ENCODE data around the gene IREB2.

The IREB2 gene

GRCh38 chr15:78406016-78406585 is 31.9 kb upstream of the IREB2 start:
- TF ChIP-seq CTCF (conservative IDR thresholded peaks at IDR 0.05; ENCODE audit: low read length): no peak
- H3K4me3 ChIP-seq (ENCODE audit: low read length): no peak overlapping the region
- no peak for DNase-seq (ENCODE audit: low read depth)

GRCh38 chr15:78407608-78408354 is 30.2 kb upstream of the IREB2 start:
- H3K4me3 ChIP-seq (ENCODE audit: low read length): no peak overlapping the region
- TF ChIP-seq CTCF (conservative IDR thresholded peaks at IDR 0.05; ENCODE audit: low read length): no peak
- no peak for DNase-seq (ENCODE audit: low read depth)

GRCh38 chr15:78408355-78408640 is 29.7 kb upstream of the IREB2 start:
- no peak for DNase-seq (ENCODE audit: low read depth)
- TF ChIP-seq CTCF (conservative IDR thresholded peaks at IDR 0.05; ENCODE audit: low read length): no peak
- no peak overlapping the region for H3K4me3 ChIP-seq (ENCODE audit: low read length)

- TF ChIP-seq CTCF (conservative IDR thresholded peaks at IDR 0.05; ENCODE audit: low read length): no peak
- no peak overlapping the region for H3K4me3 ChIP-seq (ENCODE audit: low read length)
- no peak for DNase-seq (ENCODE audit: low read depth)
Measured at GRCh38 chr15:78408961-78409360, 29.1 kb upstream of the IREB2 start.

- no peak overlapping the region for H3K4me3 ChIP-seq (ENCODE audit: low read length)
- DNase-seq (ENCODE audit: low read depth): no peak
- TF ChIP-seq CTCF (conservative IDR thresholded peaks at IDR 0.05; ENCODE audit: low read length): no peak
Measured at GRCh38 chr15:78411061-78411460, 27.0 kb upstream of the IREB2 start.

- no peak for DNase-seq (ENCODE audit: low read depth)
- H3K4me3 ChIP-seq (ENCODE audit: low read length): no peak overlapping the region
- no peak for TF ChIP-seq CTCF (conservative IDR thresholded peaks at IDR 0.05; ENCODE audit: low read length)
Measured at GRCh38 chr15:78414621-78415250, 23.3 kb upstream of the IREB2 start.

- no peak overlapping the region for H3K4me3 ChIP-seq (ENCODE audit: low read length)
- peak; percentile 26 for DNase-seq (ENCODE audit: low read depth)
Measured at GRCh38 chr15:78415284-78415683, 22.7 kb upstream of the IREB2 start.

More at GRCh38 chr15:78415284-78415683, 22.7 kb upstream of the IREB2 start:
- TF ChIP-seq CTCF (conservative IDR thresholded peaks at IDR 0.05; ENCODE audit: low read length): peak; percentile 55
